ENCODE measurements around the gene GPATCH1.
A peak's percentile ranks its signal among the peaks of the same experiment; 100 is the strongest.

GPATCH1 gene

GRCh38 chr19:33064458-33064791 lies 16.6 kb upstream of the GPATCH1 start:
- WGBS (ENCODE audit: insufficient coverage, insufficient read length): no CpG with 5 or more reads among the region's 35 CpGs
- Histone ChIP-seq H3K4me3 (ENCODE audit: low read length) (peak overlapping the region; percentile 57; the same call in 1 of the 2 replicates), H3K4me1 (ENCODE audit: control insufficient read depth, insufficient read depth, low read length) (no peaks in the 10 kb centered on the region), H3K9me3 (ENCODE audit: control insufficient read depth, insufficient read depth, low read length) (no peaks in the 10 kb centered on the region), H3K27me3 (ENCODE audit: control insufficient read depth, insufficient read depth, low read length) (no peaks in the 10 kb centered on the region), H3K36me3 (ENCODE audit: control insufficient read depth, insufficient read depth, low read length) (no peaks in the 10 kb centered on the region), H3K27ac (ENCODE audit: low read length) (no peak overlapping the region)
- DNase-seq (ENCODE audit: low read depth, low spot score): no peak

GRCh38 chr19:33064792-33065550 lies 16.0 kb upstream of the GPATCH1 start, which contains the start of gene RHPN2:
Gene RHPN2 (minus strand): TSS chr19:33064888. CDS start chr19:33064852, 36 bp downstream.
- no CpG with 5 or more reads among the region's 86 CpGs for WGBS (ENCODE audit: insufficient coverage, insufficient read length)

GRCh38 chr19:33066543-33066942 lies 14.4 kb upstream of the GPATCH1 start:
- DNase-seq (ENCODE audit: low read depth, low spot score): no peak
- Histone ChIP-seq H3K27ac (ENCODE audit: low read length) (no peak overlapping the region), H3K9me3 (ENCODE audit: control insufficient read depth, insufficient read depth, low read length) (no peaks in the 10 kb centered on the region), H3K4me3 (ENCODE audit: low read length) (no peak overlapping the region), H3K27me3 (ENCODE audit: control insufficient read depth, insufficient read depth, low read length) (no peaks in the 10 kb centered on the region), H3K4me1 (ENCODE audit: control insufficient read depth, insufficient read depth, low read length) (no peaks in the 10 kb centered on the region; the same call in 1 of the 2 replicates), H3K36me3 (ENCODE audit: control insufficient read depth, insufficient read depth, low read length) (no peaks in the 10 kb centered on the region)
- WGBS (ENCODE audit: insufficient coverage, insufficient read length): no CpG with 5 or more reads among the region's 18 CpGs

More at GRCh38 chr19:33064792-33065550, 16.0 kb upstream of the GPATCH1 start, which contains the start of gene RHPN2:
- Histone ChIP-seq H3K27me3 (ENCODE audit: control insufficient read depth, insufficient read depth, low read length) (no peaks in the 10 kb centered on the region), H3K4me3 (ENCODE audit: low read length) (peak within 1 kb of the TSS; percentile 57; the same call in 1 of the 2 replicates), H3K36me3 (ENCODE audit: control insufficient read depth, insufficient read depth, low read length) (no peaks in the 10 kb centered on the region), H3K4me1 (ENCODE audit: control insufficient read depth, insufficient read depth, low read length) (no peaks in the 10 kb centered on the region; the same call in 1 of the 2 replicates), H3K27ac (ENCODE audit: low read length) (no peak within 1 kb of the TSS), H3K9me3 (ENCODE audit: control insufficient read depth, insufficient read depth, low read length) (no peaks in the 10 kb centered on the region)
- no peak for DNase-seq (ENCODE audit: low read depth, low spot score)

GRCh38 chr19:33067121-33067520 lies 13.9 kb upstream of the GPATCH1 start:
- H3K36me3 ChIP-seq (ENCODE audit: control insufficient read depth, insufficient read depth, low read length): no peaks in the 10 kb centered on the region
- no peak for DNase-seq (ENCODE audit: low read depth, low spot score)
- WGBS (ENCODE audit: insufficient coverage, insufficient read length): no CpG with 5 or more reads among the region's 8 CpGs
- no peaks in the 10 kb centered on the region for H3K9me3 ChIP-seq (ENCODE audit: control insufficient read depth, insufficient read depth, low read length)
- no peak overlapping the region for H3K27ac ChIP-seq (ENCODE audit: low read length)
- H3K27me3 ChIP-seq (ENCODE audit: control insufficient read depth, insufficient read depth, low read length): no peaks in the 10 kb centered on the region
- no peaks in the 10 kb centered on the region; the same call in 1 of the 2 replicates for H3K4me1 ChIP-seq (ENCODE audit: control insufficient read depth, insufficient read depth, low read length)
- no peak overlapping the region for H3K4me3 ChIP-seq (ENCODE audit: low read length)

- Histone ChIP-seq H3K9me3 (ENCODE audit: control insufficient read depth, insufficient read depth, low read length) (no peaks in the 10 kb centered on the region), H3K27ac (ENCODE audit: low read length) (no peak overlapping the region)
Observed at GRCh38 chr19:33071887-33072286, 9.1 kb upstream of the GPATCH1 start.

GRCh38 chr19:33075519-33075918 lies 5.5 kb upstream of the GPATCH1 start:
- H3K27me3 ChIP-seq (ENCODE audit: control insufficient read depth, insufficient read depth, low read length): no peaks in the 10 kb centered on the region
- no CpG with 5 or more reads among the region's 2 CpGs for WGBS (ENCODE audit: insufficient coverage, insufficient read length)
- H3K4me1 ChIP-seq (ENCODE audit: control insufficient read depth, insufficient read depth, low read length): no peaks in the 10 kb centered on the region
- no peak overlapping the region for H3K4me3 ChIP-seq (ENCODE audit: low read length)
- no peak for DNase-seq (ENCODE audit: low read depth, low spot score)
- no peaks in the 10 kb centered on the region for H3K36me3 ChIP-seq (ENCODE audit: control insufficient read depth, insufficient read depth, low read length)
- no peaks in the 10 kb centered on the region for H3K9me3 ChIP-seq (ENCODE audit: control insufficient read depth, insufficient read depth, low read length)
- no peak overlapping the region for H3K27ac ChIP-seq (ENCODE audit: low read length)

More at GRCh38 chr19:33071887-33072286, 9.1 kb upstream of the GPATCH1 start:
- no peak overlapping the region for H3K4me3 ChIP-seq (ENCODE audit: low read length)
- no peaks in the 10 kb centered on the region for H3K36me3 ChIP-seq (ENCODE audit: control insufficient read depth, insufficient read depth, low read length)
- WGBS (ENCODE audit: insufficient coverage, insufficient read length): no CpG with 5 or more reads among the region's 7 CpGs
- no peaks in the 10 kb centered on the region for H3K27me3 ChIP-seq (ENCODE audit: control insufficient read depth, insufficient read depth, low read length)
- no peaks in the 10 kb centered on the region; the same call in 1 of the 2 replicates for H3K4me1 ChIP-seq (ENCODE audit: control insufficient read depth, insufficient read depth, low read length)
- no peak for DNase-seq (ENCODE audit: low read depth, low spot score)

GRCh38 chr19:33085570-33086128 lies 4.7 kb downstream of the GPATCH1 start:
- Histone ChIP-seq H3K27me3 (ENCODE audit: control insufficient read depth, insufficient read depth, low read length) (no peaks in the 10 kb centered on the region), H3K36me3 (ENCODE audit: control insufficient read depth, insufficient read depth, low read length) (no peaks in the 10 kb centered on the region), H3K27ac (ENCODE audit: low read length) (no peak overlapping the region), H3K4me3 (ENCODE audit: low read length) (no peak overlapping the region), H3K4me1 (ENCODE audit: control insufficient read depth, insufficient read depth, low read length) (no peaks in the 10 kb centered on the region), H3K9me3 (ENCODE audit: control insufficient read depth, insufficient read depth, low read length) (no peaks in the 10 kb centered on the region)
- no CpG with 5 or more reads among the region's 3 CpGs for WGBS (ENCODE audit: insufficient coverage, insufficient read length)
- no peak for DNase-seq (ENCODE audit: low read depth, low spot score)

GRCh38 chr19:33086955-33087354 lies 6.0 kb downstream of the GPATCH1 start:
- Histone ChIP-seq H3K4me3 (ENCODE audit: low read length) (no peak overlapping the region), H3K27me3 (ENCODE audit: control insufficient read depth, insufficient read depth, low read length) (no peaks in the 10 kb centered on the region), H3K36me3 (ENCODE audit: control insufficient read depth, insufficient read depth, low read length) (no peaks in the 10 kb centered on the region), H3K27ac (ENCODE audit: low read length) (no peak overlapping the region), H3K4me1 (ENCODE audit: control insufficient read depth, insufficient read depth, low read length) (no peaks in the 10 kb centered on the region), H3K9me3 (ENCODE audit: control insufficient read depth, insufficient read depth, low read length) (no peaks in the 10 kb centered on the region)
- WGBS (ENCODE audit: insufficient coverage, insufficient read length): 100% methylated on average over 1 of the region's 1 CpG
- no peak for DNase-seq (ENCODE audit: low read depth, low spot score)

GRCh38 chr19:33089010-33089409 lies 8.0 kb downstream of the GPATCH1 start:
- Histone ChIP-seq H3K27me3 (ENCODE audit: control insufficient read depth, insufficient read depth, low read length) (no peaks in the 10 kb centered on the region), H3K4me1 (ENCODE audit: control insufficient read depth, insufficient read depth, low read length) (no peaks in the 10 kb centered on the region), H3K36me3 (ENCODE audit: control insufficient read depth, insufficient read depth, low read length) (peaks cover 9% of the 10 kb centered on the region), H3K4me3 (ENCODE audit: low read length) (no peak overlapping the region), H3K9me3 (ENCODE audit: control insufficient read depth, insufficient read depth, low read length) (no peaks in the 10 kb centered on the region), H3K27ac (ENCODE audit: low read length) (no peak overlapping the region)
- no peak for DNase-seq (ENCODE audit: low read depth, low spot score)
- no CpG with 5 or more reads among the region's 3 CpGs for WGBS (ENCODE audit: insufficient coverage, insufficient read length)

- no peaks in the 10 kb centered on the region for H3K27me3 ChIP-seq (ENCODE audit: control insufficient read depth, insufficient read depth, low read length)
- no CpG with 5 or more reads among the region's 3 CpGs for WGBS (ENCODE audit: insufficient coverage, insufficient read length)
- DNase-seq (ENCODE audit: low read depth, low spot score): no peak
- H3K9me3 ChIP-seq (ENCODE audit: control insufficient read depth, insufficient read depth, low read length): no peaks in the 10 kb centered on the region
- peaks cover 16% of the 10 kb centered on the region for H3K36me3 ChIP-seq (ENCODE audit: control insufficient read depth, insufficient read depth, low read length)
- H3K4me3 ChIP-seq (ENCODE audit: low read length): no peak overlapping the region
- no peak overlapping the region for H3K27ac ChIP-seq (ENCODE audit: low read length)
- no peaks in the 10 kb centered on the region for H3K4me1 ChIP-seq (ENCODE audit: control insufficient read depth, insufficient read depth, low read length)
Observed at GRCh38 chr19:33090179-33090578, 9.2 kb downstream of the GPATCH1 start.
